Measurements from ENCODE around the gene FBXL5.

Gene FBXL5

DNA sequence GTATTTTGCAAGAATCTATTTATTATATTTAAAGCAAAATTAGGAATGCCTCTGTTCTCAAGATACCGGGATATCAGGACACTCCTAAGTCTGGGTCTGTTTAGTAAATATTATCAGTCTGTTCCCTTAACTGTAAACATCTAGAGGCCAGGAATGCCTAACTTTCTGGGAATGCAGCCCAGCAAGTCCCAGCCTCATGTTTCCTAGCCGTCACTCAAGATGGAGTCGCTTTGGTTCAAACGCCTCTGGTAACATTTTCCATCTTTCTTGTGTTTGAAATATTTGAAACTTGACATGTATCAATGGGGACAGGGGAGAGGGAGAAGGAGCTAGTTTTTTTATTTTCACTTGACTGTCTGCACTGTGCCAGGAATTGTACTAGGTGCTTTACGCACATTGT, 85.4 kb downstream of the FBXL5 start:
- Histone ChIP-seq H2BK5ac (ENCODE audit: low read length) (no peak overlapping the region), H3K27me3 (ENCODE audit: control insufficient read depth in 3 of 3, insufficient read depth in 3 of 3, low read depth in 1 of 3, low read length in 3 of 3) (no peaks in the 10 kb centered on the region), H3K23ac (ENCODE audit: low read depth, low read length, poor library complexity) (no peak overlapping the region), H3K79me1 (ENCODE audit: low read depth, low read length) (no peaks in the 10 kb centered on the region), H3K18ac (ENCODE audit: low read length) (no peak overlapping the region), H3K4ac (ENCODE audit: low read length) (no peak overlapping the region), H2BK15ac (ENCODE audit: low read length) (no peak overlapping the region), H3K9ac (ENCODE audit: low read depth, low read length, poor library complexity) (no peak overlapping the region), H4K8ac (ENCODE audit: low read depth, low read length) (no peak overlapping the region), H3K14ac (ENCODE audit: low read length) (no peak overlapping the region), H2BK12ac (ENCODE audit: low read length) (no peak overlapping the region), H3K27ac (replicated peaks; ENCODE audit: low read length) (no peak overlapping the region), H3K4me3 (ENCODE audit: low read length in 2 of 2) (no peak overlapping the region), H2AFZ (ENCODE audit: low read length) (no peak overlapping the region), H2BK120ac (ENCODE audit: low read depth, low read length) (no peak overlapping the region), H3K4me2 (ENCODE audit: insufficient read depth, low read length, poor library complexity, severe bottlenecking) (no peak overlapping the region), H3K9me3 (replicated peaks in 1 of 2; ENCODE audit: control insufficient read depth in 2 of 2, insufficient read depth in 1 of 2, low read depth in 1 of 2, low read length in 2 of 2) (no peaks in the 10 kb centered on the region), H3K4me1 (ENCODE audit: control insufficient read depth in 2 of 2, insufficient read depth in 1 of 2, low read depth in 1 of 2, low read length in 2 of 2) (no peaks in the 10 kb centered on the region), H2AK5ac (ENCODE audit: low read depth, low read length) (no peak overlapping the region), H3K36me3 (replicated peaks in 1 of 2; ENCODE audit: control insufficient read depth in 2 of 2, insufficient read depth in 2 of 2, low read length in 2 of 2) (peaks cover 0 to 52% of the 10 kb centered on the region in 2 donors), H4K91ac (ENCODE audit: low read depth, low read length, poor library complexity) (no peak overlapping the region)
- DNase-seq (ENCODE audit: low spot score): no peak
- no CpG with 5 or more reads among the region's 5 CpGs for WGBS, 2 donors (ENCODE audit: extremely low coverage in 2 of 2, insufficient read length in 2 of 2, insufficient replicate concordance in 1 of 2)

- Histone ChIP-seq H3K14ac (ENCODE audit: low read length) (no peak overlapping the region), H3K4me1 (ENCODE audit: control insufficient read depth in 2 of 2, insufficient read depth in 1 of 2, low read depth in 1 of 2, low read length in 2 of 2) (no peaks in the 10 kb centered on the region), H3K36me3 (replicated peaks in 1 of 2; ENCODE audit: control insufficient read depth in 2 of 2, insufficient read depth in 2 of 2, low read length in 2 of 2) (peaks cover under 1 to 57% of the 10 kb centered on the region in 2 donors), H3K4me3 (ENCODE audit: low read length in 2 of 2) (no peak overlapping the region), H4K91ac (ENCODE audit: low read depth, low read length, poor library complexity) (no peak overlapping the region), H2BK12ac (ENCODE audit: low read length) (no peak overlapping the region), H3K4ac (ENCODE audit: low read length) (no peak overlapping the region), H3K9me3 (replicated peaks in 1 of 2; ENCODE audit: control insufficient read depth in 2 of 2, insufficient read depth in 1 of 2, low read depth in 1 of 2, low read length in 2 of 2) (no peaks in the 10 kb centered on the region), H2BK5ac (ENCODE audit: low read length) (no peak overlapping the region), H2AK5ac (ENCODE audit: low read depth, low read length) (no peak overlapping the region), H3K23ac (ENCODE audit: low read depth, low read length, poor library complexity) (no peak overlapping the region), H3K79me1 (ENCODE audit: low read depth, low read length) (no peaks in the 10 kb centered on the region), H3K27ac (replicated peaks; ENCODE audit: low read length) (no peak overlapping the region), H3K4me2 (ENCODE audit: insufficient read depth, low read length, poor library complexity, severe bottlenecking) (no peak overlapping the region), H2AFZ (ENCODE audit: low read length) (no peak overlapping the region), H4K8ac (ENCODE audit: low read depth, low read length) (no peak overlapping the region), H2BK15ac (ENCODE audit: low read length) (no peak overlapping the region), H3K9ac (ENCODE audit: low read depth, low read length, poor library complexity) (no peak overlapping the region), H3K18ac (ENCODE audit: low read length) (no peak overlapping the region), H2BK120ac (ENCODE audit: low read depth, low read length) (no peak overlapping the region), H3K27me3 (ENCODE audit: control insufficient read depth in 3 of 3, insufficient read depth in 3 of 3, low read depth in 1 of 3, low read length in 3 of 3) (no peaks in the 10 kb centered on the region)
- no peak for DNase-seq (ENCODE audit: low spot score)
Observed at GRCh38 chr4:15568821-15569220, 86.3 kb downstream of the FBXL5 start.

- H3K4me2 ChIP-seq (ENCODE audit: insufficient read depth, low read length, poor library complexity, severe bottlenecking): no peak overlapping the region
- no peaks in the 10 kb centered on the region for H3K27me3 ChIP-seq (ENCODE audit: control insufficient read depth in 3 of 3, insufficient read depth in 3 of 3, low read depth in 1 of 3, low read length in 3 of 3)
- WGBS, 2 donors (ENCODE audit: extremely low coverage in 2 of 2, insufficient read length in 2 of 2, insufficient replicate concordance in 1 of 2): no CpG with 5 or more reads among the region's 6 CpGs
- DNase-seq (ENCODE audit: low spot score): no peak
- no peak overlapping the region for H2AK5ac ChIP-seq (ENCODE audit: low read depth, low read length)
- H3K27ac ChIP-seq (replicated peaks; ENCODE audit: low read length): no peak overlapping the region
- H3K79me1 ChIP-seq (ENCODE audit: low read depth, low read length): no peaks in the 10 kb centered on the region
- H2BK120ac ChIP-seq (ENCODE audit: low read depth, low read length): no peak overlapping the region
- H4K8ac ChIP-seq (ENCODE audit: low read depth, low read length): no peak overlapping the region
- no peak overlapping the region for H2BK12ac ChIP-seq (ENCODE audit: low read length)
- no peak overlapping the region for H2AFZ ChIP-seq (ENCODE audit: low read length)
- H3K36me3 ChIP-seq (replicated peaks in 1 of 2; ENCODE audit: control insufficient read depth in 2 of 2, insufficient read depth in 2 of 2, low read length in 2 of 2): peaks cover 3 to 66% of the 10 kb centered on the region in 2 donors
- no peak overlapping the region for H3K4ac ChIP-seq (ENCODE audit: low read length)
- H3K23ac ChIP-seq (ENCODE audit: low read depth, low read length, poor library complexity): no peak overlapping the region
- no peak overlapping the region for H3K18ac ChIP-seq (ENCODE audit: low read length)
- H3K4me1 ChIP-seq (ENCODE audit: control insufficient read depth in 2 of 2, insufficient read depth in 1 of 2, low read depth in 1 of 2, low read length in 2 of 2): no peaks in the 10 kb centered on the region
- H2BK5ac ChIP-seq (ENCODE audit: low read length): no peak overlapping the region
- no peaks in the 10 kb centered on the region for H3K9me3 ChIP-seq (replicated peaks in 1 of 2; ENCODE audit: control insufficient read depth in 2 of 2, insufficient read depth in 1 of 2, low read depth in 1 of 2, low read length in 2 of 2)
- no peak overlapping the region for H3K14ac ChIP-seq (ENCODE audit: low read length)
- H3K9ac ChIP-seq (ENCODE audit: low read depth, low read length, poor library complexity): no peak overlapping the region
- H4K91ac ChIP-seq (ENCODE audit: low read depth, low read length, poor library complexity): no peak overlapping the region
- H3K4me3 ChIP-seq (ENCODE audit: low read length in 2 of 2): no peak overlapping the region
- no peak overlapping the region for H2BK15ac ChIP-seq (ENCODE audit: low read length)
Observed at GRCh38 chr4:15563871-15564270, 91.3 kb downstream of the FBXL5 start.

DNA sequence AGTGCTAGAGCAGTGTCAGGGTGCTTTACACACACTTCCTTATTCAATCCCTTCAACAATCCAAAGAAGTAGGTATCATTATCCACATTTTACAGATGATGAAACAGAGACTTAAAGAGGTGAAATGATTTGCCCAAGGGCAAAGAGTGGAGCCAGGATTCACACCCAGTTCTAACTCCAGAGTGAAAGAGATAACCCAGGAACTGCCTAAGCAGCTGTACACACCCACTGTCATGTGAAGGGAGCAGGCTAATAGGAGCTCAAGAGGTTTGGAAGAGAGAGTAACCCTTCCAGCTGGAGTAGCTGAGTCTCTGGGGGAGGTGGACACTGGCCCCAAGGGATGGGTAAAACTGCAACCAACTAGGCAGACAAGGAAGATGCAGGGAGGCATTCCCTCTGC, 92.5 kb downstream of the FBXL5 start:
- Histone ChIP-seq H2BK5ac (ENCODE audit: low read length) (no peak overlapping the region), H3K27ac (replicated peaks; ENCODE audit: low read length) (no peak overlapping the region), H3K4me2 (ENCODE audit: insufficient read depth, low read length, poor library complexity, severe bottlenecking) (no peak overlapping the region), H3K18ac (ENCODE audit: low read length) (no peak overlapping the region), H3K4ac (ENCODE audit: low read length) (no peak overlapping the region), H2AFZ (ENCODE audit: low read length) (no peak overlapping the region), H2BK15ac (ENCODE audit: low read length) (no peak overlapping the region), H3K14ac (ENCODE audit: low read length) (no peak overlapping the region), H3K27me3 (ENCODE audit: control insufficient read depth in 3 of 3, insufficient read depth in 3 of 3, low read depth in 1 of 3, low read length in 3 of 3) (no peaks in the 10 kb centered on the region), H2BK12ac (ENCODE audit: low read length) (no peak overlapping the region), H3K4me1 (ENCODE audit: control insufficient read depth in 2 of 2, insufficient read depth in 1 of 2, low read depth in 1 of 2, low read length in 2 of 2) (no peaks in the 10 kb centered on the region), H3K23ac (ENCODE audit: low read depth, low read length, poor library complexity) (no peak overlapping the region), H3K4me3 (ENCODE audit: low read length in 2 of 2) (no peak overlapping the region), H3K9me3 (replicated peaks in 1 of 2; ENCODE audit: control insufficient read depth in 2 of 2, insufficient read depth in 1 of 2, low read depth in 1 of 2, low read length in 2 of 2) (no peaks in the 10 kb centered on the region), H3K9ac (ENCODE audit: low read depth, low read length, poor library complexity) (no peak overlapping the region), H2BK120ac (ENCODE audit: low read depth, low read length) (no peak overlapping the region), H4K8ac (ENCODE audit: low read depth, low read length) (no peak overlapping the region), H2AK5ac (ENCODE audit: low read depth, low read length) (no peak overlapping the region), H4K91ac (ENCODE audit: low read depth, low read length, poor library complexity) (no peak overlapping the region), H3K36me3 (replicated peaks in 1 of 2; ENCODE audit: control insufficient read depth in 2 of 2, insufficient read depth in 2 of 2, low read length in 2 of 2) (peaks cover 3 to 66% of the 10 kb centered on the region in 2 donors), H3K79me1 (ENCODE audit: low read depth, low read length) (no peaks in the 10 kb centered on the region)
- DNase-seq (ENCODE audit: low spot score): no peak
